ENCODE data around the gene ZNF516. TPM values are rescaled to one million over a fixed set of nuclear protein-coding genes. Genes with fewer than 3 reads are reported as not detected.
A peak's percentile ranks its signal among the peaks of the same experiment; 100 is the strongest.

Gene ZNF516
- total and polyA plus RNA-seq, 2 experiments from 2014 or later = 18.2 to 29.2 TPM

GRCh38 chr18:76380791-76381405, 114.1 kb downstream of the ZNF516 start:
- WGBS (ENCODE audit: low lambda C conversion rate, missing lambda C conversion rate) = 70% methylated on average over 26 of the region's 26 CpGs
- peaks cover 38% of the 10 kb centered on the region for H4K20me1 ChIP-seq (ENCODE audit: insufficient read depth, poor library complexity, severe bottlenecking)

GRCh38 chr18:76380127-76380729, 114.8 kb downstream of the ZNF516 start:
- Histone ChIP-seq H3K9me3 (ENCODE audit: low read depth) (no peaks in the 10 kb centered on the region), H4K20me1 (ENCODE audit: insufficient read depth, poor library complexity, severe bottlenecking) (peaks cover 36% of the 10 kb centered on the region), H3K27ac (no peak overlapping the region), H3K79me2 (peaks cover 67% of the 10 kb centered on the region), H2AFZ (no peak overlapping the region), H3K9me2 (replicated peaks; ENCODE audit: insufficient read depth) (no peaks in the 10 kb centered on the region), H3K27me3 (no peaks in the 10 kb centered on the region), H3K36me3 (replicated peaks; ENCODE audit: insufficient read depth, low read depth) (no peaks in the 10 kb centered on the region), H3K4me2 (no peak overlapping the region), H3K4me3 (no peak overlapping the region), H3K4me1 (ENCODE audit: insufficient read depth) (no peaks in the 10 kb centered on the region)
- no peak for TF ChIP-seq EZH2phosphoT487 (IDR thresholded peaks at IDR 0.05; ENCODE audit: low read depth, severe bottlenecking, unreplicated experiment)
- no peak for TF ChIP-seq EZH2 (IDR thresholded peaks at IDR 0.05; ENCODE audit: borderline replicate concordance)
- TF ChIP-seq, protein P1, sequence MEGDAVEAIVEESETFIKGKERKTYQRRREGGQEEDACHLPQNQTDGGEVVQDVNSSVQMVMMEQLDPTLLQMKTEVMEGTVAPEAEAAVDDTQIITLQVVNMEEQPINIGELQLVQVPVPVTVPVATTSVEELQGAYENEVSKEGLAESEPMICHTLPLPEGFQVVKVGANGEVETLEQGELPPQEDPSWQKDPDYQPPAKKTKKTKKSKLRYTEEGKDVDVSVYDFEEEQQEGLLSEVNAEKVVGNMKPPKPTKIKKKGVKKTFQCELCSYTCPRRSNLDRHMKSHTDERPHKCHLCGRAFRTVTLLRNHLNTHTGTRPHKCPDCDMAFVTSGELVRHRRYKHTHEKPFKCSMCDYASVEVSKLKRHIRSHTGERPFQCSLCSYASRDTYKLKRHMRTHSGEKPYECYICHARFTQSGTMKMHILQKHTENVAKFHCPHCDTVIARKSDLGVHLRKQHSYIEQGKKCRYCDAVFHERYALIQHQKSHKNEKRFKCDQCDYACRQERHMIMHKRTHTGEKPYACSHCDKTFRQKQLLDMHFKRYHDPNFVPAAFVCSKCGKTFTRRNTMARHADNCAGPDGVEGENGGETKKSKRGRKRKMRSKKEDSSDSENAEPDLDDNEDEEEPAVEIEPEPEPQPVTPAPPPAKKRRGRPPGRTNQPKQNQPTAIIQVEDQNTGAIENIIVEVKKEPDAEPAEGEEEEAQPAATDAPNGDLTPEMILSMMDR (IDR thresholded peaks at IDR 0.05; ENCODE audit: poor library complexity) = no peak
- WGBS (ENCODE audit: low lambda C conversion rate, missing lambda C conversion rate) = 92% methylated on average over 19 of the region's 19 CpGs
- DNase-seq (ENCODE audit: low spot score) = no peak

More at GRCh38 chr18:76380791-76381405, 114.1 kb downstream of the ZNF516 start:
- Histone ChIP-seq H3K4me2 (no peak overlapping the region), H3K4me3 (no peak overlapping the region), H2AFZ (no peak overlapping the region), H3K27ac (no peak overlapping the region), H3K27me3 (no peaks in the 10 kb centered on the region), H3K36me3 (replicated peaks; ENCODE audit: insufficient read depth, low read depth) (no peaks in the 10 kb centered on the region), H3K79me2 (peaks cover 67% of the 10 kb centered on the region), H3K9me3 (ENCODE audit: low read depth) (no peaks in the 10 kb centered on the region), H3K4me1 (ENCODE audit: insufficient read depth) (no peaks in the 10 kb centered on the region), H3K9me2 (replicated peaks; ENCODE audit: insufficient read depth) (no peaks in the 10 kb centered on the region)
- DNase-seq (ENCODE audit: low spot score) = no peak
- TF ChIP-seq, protein P1 (IDR thresholded peaks at IDR 0.05; ENCODE audit: poor library complexity) = peak; percentile 46
- TF ChIP-seq EZH2phosphoT487 (IDR thresholded peaks at IDR 0.05; ENCODE audit: low read depth, severe bottlenecking, unreplicated experiment) = no peak

GRCh38 chr18:76379226-76380126, 115.6 kb downstream of the ZNF516 start:
- Histone ChIP-seq H2AFZ (no peak overlapping the region), H3K27me3 (no peaks in the 10 kb centered on the region), H3K79me2 (peaks cover 68% of the 10 kb centered on the region), H3K27ac (no peak overlapping the region), H3K4me2 (no peak overlapping the region), H3K4me1 (ENCODE audit: insufficient read depth) (no peaks in the 10 kb centered on the region), H3K4me3 (no peak overlapping the region), H3K9me2 (replicated peaks; ENCODE audit: insufficient read depth) (no peaks in the 10 kb centered on the region), H3K36me3 (replicated peaks; ENCODE audit: insufficient read depth, low read depth) (no peaks in the 10 kb centered on the region), H3K9me3 (ENCODE audit: low read depth) (no peaks in the 10 kb centered on the region), H4K20me1 (ENCODE audit: insufficient read depth, poor library complexity, severe bottlenecking) (peaks cover 37% of the 10 kb centered on the region)
- WGBS (ENCODE audit: low lambda C conversion rate, missing lambda C conversion rate) = 95% methylated on average over 49 of the region's 53 CpGs
- TF ChIP-seq, protein P1 (IDR thresholded peaks at IDR 0.05; ENCODE audit: poor library complexity) = no peak
- TF ChIP-seq EZH2phosphoT487 (IDR thresholded peaks at IDR 0.05; ENCODE audit: low read depth, severe bottlenecking, unreplicated experiment) = no peak
- no peak for TF ChIP-seq EZH2 (IDR thresholded peaks at IDR 0.05; ENCODE audit: borderline replicate concordance)
- no peak for DNase-seq (ENCODE audit: low spot score)

Data from hepatocyte (in vitro differentiated cells).